A549 (cell line): ENCODE measurements around the gene AADACL3. TPM values are rescaled to one million over a fixed set of nuclear protein-coding genes. Genes with fewer than 3 reads are reported as not detected.
"Not testable (repeated sequence)": the region's sequence is repeated elsewhere in the genome, so short reads cannot be mapped to it uniquely, and the experiment has no call there.

Experiments used
- ATAC-seq, 2 experiments: fragments of 200-7000 bp in 1 of 2; fragments of >200 bp in 1 of 2; cut with Nextera tagmentation in 1 of 2; cut with Tn5 transposase in 1 of 2; 3 replicates each; pipeline versions ENCODE4 v1.8.0 to v1.9.1; 2018 to 2020; ENCODE audit warnings: mild to moderate bottlenecking in 1 of 2, moderate library complexity in 1 of 2
- CTCF ChIA-PET: fragments of 300-600 bp; sonication (Branson Sonifier 250); formaldehyde crosslinking; extraction: SDS; loops from one replicate; lab custom pipeline; 2021; ENCODE audit warnings: antibody characterized with exemption, inconsistent platforms; lab: Yijun Ruan, JAX
- POLR2A ChIA-PET: fragments of 350-600 bp; formaldehyde crosslinking; extraction: SDS; loops from one replicate; lab custom pipeline; 2021; ENCODE audit warnings: antibody characterized with exemption, inconsistent platforms; lab: Yijun Ruan, JAX
- DNase-seq, 2 experiments: peaks; one replicate each; pipeline versions ENCODE4 v3.0.0 to v3.0.0-alpha.2; 2011 to 2016; ENCODE audit warnings: low read depth in 1 of 2, low spot score in 1 of 2
- FAIRE-seq: peaks from 2 replicates; lab custom pipeline; 2011; peaks lifted over from hg19 to GRCh38; lab: Jason Lieb, UNC
- H3K27ac ChIP-seq, 2 experiments: fragments of >200 bp; sonication (Bioruptor Twin); formaldehyde crosslinking; 3 replicates each; pipeline ENCODE4 v1.5.1; 2016 to 2017
- H3K4me1 ChIP-seq: fragments of >200 bp; sonication (Bioruptor Twin); formaldehyde crosslinking; 3 replicates; pipeline ENCODE4 v1.6.1; 2016
- H3K4me2 ChIP-seq: fragments of >200 bp; sonication (Bioruptor Twin); formaldehyde crosslinking; 3 replicates; pipeline ENCODE4 v1.6.1; 2016
- H3K4me3 ChIP-seq: fragments of >200 bp; sonication (Bioruptor Twin); formaldehyde crosslinking; 3 replicates; pipeline ENCODE4 v1.5.1; 2016
- H3K9me3 ChIP-seq: fragments of >200 bp; sonication (Bioruptor Twin); formaldehyde crosslinking; 3 replicates; pipeline ENCODE4 v1.6.1; 2016
- BHLHE40 ChIP-seq: IDR thresholded peaks from 2 replicates; pipeline ENCODE4 v1.6.1; 2012; ENCODE audit warnings: low read depth, low read length, inconsistent platforms
- CHD4 ChIP-seq: fragments of 200-600 bp; sonication (generic); IDR thresholded peaks from 2 replicates; pipeline ENCODE4 v1.6.1; 2016; ENCODE audit warnings: antibody characterized with exemption, mild to moderate bottlenecking, borderline replicate concordance
- E2F6 ChIP-seq: IDR thresholded peaks from 2 replicates; pipeline ENCODE4 v1.6.1; 2012; ENCODE audit warnings: low read depth, borderline replicate concordance
- EHF ChIP-seq: fragments of 250-450 bp; sonication (Bioruptor Pico); IDR thresholded peaks from 2 replicates; pipeline ENCODE4 v1.5.0; 2020; ENCODE audit warnings: mild to moderate bottlenecking
- ELK1 ChIP-seq: fragments of 150-350 bp; IDR thresholded peaks from 2 replicates; pipeline ENCODE4 v1.6.1; 2014; ENCODE audit warnings: low read depth, mild to moderate bottlenecking, low read length
- HES2 ChIP-seq: fragments of >200 bp; sonication (Bioruptor Twin); formaldehyde crosslinking; IDR thresholded peaks from 2 replicates; pipeline ENCODE4 v1.6.1; 2016
- HOXA7 ChIP-seq: fragments of 250-450 bp; sonication (Bioruptor Pico); IDR thresholded peaks from 2 replicates; pipeline ENCODE4 v1.5.0; 2020; ENCODE audit warnings: mild to moderate bottlenecking, moderate library complexity
- MAFK ChIP-seq: fragments of 450-650 bp; IDR thresholded peaks from 2 replicates; pipeline ENCODE4 v1.6.1; 2014; ENCODE audit not compliant: partially characterized antibody
- MAZ ChIP-seq: fragments of 150-350 bp; IDR thresholded peaks from 2 replicates; pipeline ENCODE4 v1.6.1; 2014; ENCODE audit warnings: antibody characterized with exemption, low read depth, low read length, borderline replicate concordance
- MYC ChIP-seq: IDR thresholded peaks from 2 replicates; pipeline ENCODE4 v1.6.1; 2012; ENCODE audit warnings: mild to moderate bottlenecking, inconsistent platforms, low read length, improper control_type of control experiment, borderline replicate concordance
- NFE2L2 ChIP-seq: fragments of 150-350 bp; conservative IDR thresholded peaks from 2 replicates; pipeline ENCODE4 v1.6.1; 2014; ENCODE audit warnings: low read length
- NR3C1 ChIP-seq: fragments of >200 bp; sonication (Bioruptor Twin); formaldehyde crosslinking; IDR thresholded peaks from 3 replicates; pipeline ENCODE4 v1.6.1; 2017
- PBX3 ChIP-seq: IDR thresholded peaks from 2 replicates; pipeline ENCODE4 v1.6.1; 2012
- RAD21 ChIP-seq, 2 experiments: fragments of >200 bp in 1 of 2; sonication (Bioruptor Twin) in 1 of 2; formaldehyde crosslinking in 1 of 2; IDR thresholded peaks in 1 of 2; conservative IDR thresholded peaks in 1 of 2; 2 replicates in 1 of 2; 3 replicates in 1 of 2; pipeline ENCODE4 v1.6.1; 2012 to 2018; ENCODE audit warnings: inconsistent platforms in 1 of 2
- RCOR1 ChIP-seq: fragments of 150-350 bp; IDR thresholded peaks from 2 replicates; pipeline ENCODE4 v1.6.1; 2014; ENCODE audit warnings: antibody characterized with exemption, low read length, low read depth
- RNF2 ChIP-seq: fragments of 200-600 bp; sonication (generic); IDR thresholded peaks from 2 replicates; pipeline ENCODE4 v1.6.1; 2016; ENCODE audit warnings: low read depth, mild to moderate bottlenecking, antibody characterized with exemption, moderate library complexity, borderline replicate concordance
- ZSCAN20 ChIP-seq: fragments of 250-450 bp; sonication (Bioruptor Pico); IDR thresholded peaks from 2 replicates; pipeline ENCODE4 v1.8.0; 2022; ENCODE audit warnings: mild to moderate bottlenecking, moderate library complexity
- WGBS: methylation state at CpG from one replicate; pipeline ENCODE4 v1.1.6; 2017; ENCODE audit errors: missing lambda C conversion rate; 5-methylcytosine and 5-hydroxymethylcytosine counted together
- polyA plus RNA-seq, 4 experiments: library from polyadenylated mRNA; depleted of rRNA in 3 of 4; stranded (reverse); fragments of >200 nt; fragmentation: RNase III in 1 of 4; extraction: RNeasy Plus Mini Kit Qiagen cat#74134 plus additional on column Dnase treatment in 1 of 4; gene quantifications; 2 replicates in 3 of 4; 3 replicates in 1 of 4; pipeline ENCODE4 v1.2.3, GENCODE V29; 2011 to 2017

AADACL3 gene
- polyA plus RNA-seq, 2 of the 4 experiments (the other 2 are of a cell fraction) = not detected

GRCh38 chr1:12728391-12728790 lies 12.5 kb downstream of the AADACL3 start:
- no peak for DNase-seq
- WGBS = 15% methylated on average over 2 of the region's 2 CpGs
- no peak for TF ChIP-seq RNF2
- no peak for TF ChIP-seq PBX3
- TF ChIP-seq HES2 = no peak
- TF ChIP-seq E2F6 = no peak
- TF ChIP-seq BHLHE40 = no peak
- no peak for TF ChIP-seq HOXA7 (CRISPR knock-in tag)
- no peak for TF ChIP-seq MAZ
- TF ChIP-seq ZSCAN20 (CRISPR knock-in tag) = no peak
- no peak for TF ChIP-seq MYC
- no peak for TF ChIP-seq RCOR1
- TF ChIP-seq CHD4 = no peak
- TF ChIP-seq ELK1 = no peak
- TF ChIP-seq RAD21 (conservative IDR thresholded peaks at IDR 0.05 in 1 of 2, IDR thresholded peaks at IDR 0.05 in 1 of 2) = no peak
- Histone ChIP-seq H3K4me3 (no peak overlapping the region), H3K9me3 (no peaks in the 10 kb centered on the region), H3K4me2 (no peak overlapping the region), H3K27ac (no peak overlapping the region), H3K4me1 (no peaks in the 10 kb centered on the region)
- ChIA-PET CTCF (no interaction called here), POLR2A (no interaction called here)
- ATAC-seq = no peak
- no peak for FAIRE-seq

- H3K4me1 ChIP-seq = no peaks in the 10 kb centered on the region
- no peak for DNase-seq
- ChIA-PET CTCF (no interaction called here), POLR2A (no interaction called here)
- ATAC-seq = no peak
- 0% methylated on average over 1 of the region's 1 CpG for WGBS
- no peak overlapping the region for H3K27ac ChIP-seq
- no peaks in the 10 kb centered on the region for H3K9me3 ChIP-seq
- TF ChIP-seq NFE2L2 (no peak), EHF (CRISPR knock-in tag) (no peak), MAFK (no peak), NR3C1 (no peak), ELK1 (no peak), E2F6 (no peak)
- no peak overlapping the region for H3K4me3 ChIP-seq
- no peak for FAIRE-seq
- H3K4me2 ChIP-seq = no peak overlapping the region
Observed at GRCh38 chr1:12730156-12730555, 14.2 kb downstream of the AADACL3 start.

- H3K27ac ChIP-seq, FAIRE-seq, H3K4me3 ChIP-seq, ATAC-seq, CTCF ChIA-PET, DNase-seq, H3K4me1 ChIP-seq, H3K9me3 ChIP-seq, H3K4me2 ChIP-seq, POLR2A ChIA-PET: not testable (repeated sequence)
- WGBS = 6% methylated on average over 2 of the region's 2 CpGs
Observed at GRCh38 chr1:12731084-12731483, 15.2 kb downstream of the AADACL3 start.
